Kidney tubule cell (primary cell): ENCODE results near the gene SMOC2.
A peak's percentile ranks its signal among the peaks of the same experiment; 100 is the strongest.

Source experiments
- DNase-seq: peaks from one replicate; pipeline ENCODE4 v3.0.0-alpha.2; 2018; ENCODE audit warnings: low spot score

SMOC2 gene

GRCh38 chr6:168448243-168448855, 7.4 kb downstream of the SMOC2 start:
- no peak for DNase-seq

GRCh38 chr6:168450917-168451316, 9.9 kb downstream of the SMOC2 start:
- DNase-seq, result no peak

- no peak for DNase-seq
Measured at GRCh38 chr6:168451805-168452517, 11.0 kb downstream of the SMOC2 start.

- no peak for DNase-seq
Measured at GRCh38 chr6:168452685-168453377, 11.8 kb downstream of the SMOC2 start.

GRCh38 chr6:168455847-168456530, 15.0 kb downstream of the SMOC2 start:
- DNase-seq, result no peak

GRCh38 chr6:168456907-168457652, 16.1 kb downstream of the SMOC2 start:
- DNase-seq, result no peak

GRCh38 chr6:168457653-168457934, 16.6 kb downstream of the SMOC2 start:
- no peak for DNase-seq

- DNase-seq, result no peak
Measured at GRCh38 chr6:168458101-168458500, 17.1 kb downstream of the SMOC2 start.

- no peak for DNase-seq
Measured at GRCh38 chr6:168459572-168459971, 18.6 kb downstream of the SMOC2 start.

- no peak for DNase-seq
Measured at GRCh38 chr6:168462289-168462853, 21.4 kb downstream of the SMOC2 start.

GRCh38 chr6:168464546-168464945, 23.6 kb downstream of the SMOC2 start:
- DNase-seq, result no peak

GRCh38 chr6:168468045-168468444, 27.1 kb downstream of the SMOC2 start:
- peak; percentile 9 for DNase-seq

- DNase-seq, result no peak
Measured at GRCh38 chr6:168469521-168469920, 28.5 kb downstream of the SMOC2 start.

- DNase-seq, result no peak
Measured at GRCh38 chr6:168469926-168470325, 28.9 kb downstream of the SMOC2 start.

- no peak for DNase-seq
Measured at GRCh38 chr6:168472363-168472762, 31.4 kb downstream of the SMOC2 start.

- DNase-seq, result no peak
Measured at GRCh38 chr6:168473197-168473596, 32.2 kb downstream of the SMOC2 start.

GRCh38 chr6:168475188-168476013, 34.4 kb downstream of the SMOC2 start:
- no peak for DNase-seq

- no peak for DNase-seq
Measured at GRCh38 chr6:168479421-168479820, 38.4 kb downstream of the SMOC2 start.

- no peak for DNase-seq
Measured at GRCh38 chr6:168480481-168480880, 39.5 kb downstream of the SMOC2 start.

GRCh38 chr6:168485818-168486217, 44.8 kb downstream of the SMOC2 start:
- DNase-seq, result no peak

GRCh38 chr6:168490757-168491156, 49.8 kb downstream of the SMOC2 start:
- no peak for DNase-seq
